HL-60 (cell line): ENCODE results near the gene ZC3H12C.

Source experiments
- DNase-seq, 2 experiments: peaks; one replicate each; pipeline ENCODE4 v3.0.0-alpha.2; 2010 to 2020; ENCODE audit warnings: low read depth in 1 of 2, low spot score in 1 of 2
- H3K27ac ChIP-seq: fragments of 250-450 bp; sonication (Bioruptor Pico); replicated peaks from 2 replicates; pipeline ENCODE4 v1.5.1; 2020; ENCODE audit warnings: mild to moderate bottlenecking, moderate library complexity
- H3K27me3 ChIP-seq: fragments of 250-450 bp; sonication (Bioruptor Pico); 2 replicates; pipeline ENCODE4 v1.5.1; 2021; ENCODE audit warnings: mild to moderate bottlenecking, moderate library complexity; ENCODE audit not compliant: insufficient read depth, poor library complexity, severe bottlenecking
- H3K4me3 ChIP-seq: replicated peaks from 2 replicates; pipeline ENCODE4 v1.5.1; 2011; ENCODE audit warnings: mild to moderate bottlenecking, control low read depth, low read length; ENCODE audit not compliant: insufficient read depth
- CTCF ChIP-seq: IDR thresholded peaks from one replicate; pipeline ENCODE4 v1.5.1; 2011; ENCODE audit warnings: low read length, control low read depth, inconsistent platforms; ENCODE audit not compliant: insufficient read depth
- GABPA ChIP-seq: IDR thresholded peaks from 2 replicates; pipeline ENCODE4 v1.6.1; 2012; ENCODE audit warnings: low read depth
- POLR2AphosphoS5 ChIP-seq: IDR thresholded peaks from 2 replicates; pipeline ENCODE4 v1.6.1; 2012; ENCODE audit warnings: low read depth
- REST ChIP-seq: IDR thresholded peaks from 2 replicates; pipeline ENCODE4 v1.6.1; 2012; ENCODE audit warnings: low read depth; ENCODE audit not compliant: insufficient replicate concordance
- SPI1 ChIP-seq: IDR thresholded peaks from 2 replicates; pipeline ENCODE4 v1.6.1; 2012; ENCODE audit warnings: low read depth, mild to moderate bottlenecking, borderline replicate concordance

ZC3H12C gene

GRCh38 chr11:110133160-110133559 lies 40.0 kb downstream of the ZC3H12C start:
- TF ChIP-seq CTCF (no peak), GABPA (no peak), SPI1 (no peak), POLR2AphosphoS5 (no peak), REST (no peak)
- H3K4me3 ChIP-seq: no peak overlapping the region
- no peaks in the 10 kb centered on the region for H3K27me3 ChIP-seq
- no peak overlapping the region for H3K27ac ChIP-seq
- no peak for DNase-seq

GRCh38 chr11:110134110-110134509 lies 40.9 kb downstream of the ZC3H12C start:
- DNase-seq: no peak

GRCh38 chr11:110141812-110142211 lies 48.6 kb downstream of the ZC3H12C start:
- H3K27me3 ChIP-seq: no peaks in the 10 kb centered on the region
- no peak for DNase-seq
- TF ChIP-seq SPI1: no peak
- no peak for TF ChIP-seq REST
- TF ChIP-seq POLR2AphosphoS5: no peak
- no peak for TF ChIP-seq GABPA
- TF ChIP-seq CTCF: no peak

More at GRCh38 chr11:110134110-110134509, 40.9 kb downstream of the ZC3H12C start:
- TF ChIP-seq CTCF (no peak), POLR2AphosphoS5 (no peak), GABPA (no peak), REST (no peak), SPI1 (no peak)
- Histone ChIP-seq H3K4me3 (no peak overlapping the region), H3K27me3 (no peaks in the 10 kb centered on the region), H3K27ac (no peak overlapping the region)

More at GRCh38 chr11:110141812-110142211, 48.6 kb downstream of the ZC3H12C start:
- H3K27ac ChIP-seq: no peak overlapping the region
- no peak overlapping the region for H3K4me3 ChIP-seq
